H1 (cell line): Measurements from ENCODE around the gene RAB22A. TPM values are rescaled to one million over a fixed set of nuclear protein-coding genes. Genes with fewer than 3 reads are reported as not detected.

ENCODE experiments used
- BCL11A ChIP-seq, 2 experiments: IDR thresholded peaks; one replicate each; pipeline ENCODE4 v1.6.1; 2011; ENCODE audit warnings: low read depth in 2 of 2, low read length in 2 of 2, mild to moderate bottlenecking in 2 of 2
- BRCA1 ChIP-seq: IDR thresholded peaks from 2 replicates; pipeline ENCODE4 v1.6.1; 2012; ENCODE audit warnings: low read depth, low read length, improper control_type of control experiment
- CBX8 ChIP-seq: fragments of 300-800, 300-1000 bp; sonication (generic); IDR thresholded peaks from 2 replicates; pipeline ENCODE4 v1.7.1; 2016; ENCODE audit warnings: low read depth, low read length, borderline replicate concordance
- CREB1 ChIP-seq: IDR thresholded peaks from 2 replicates; pipeline ENCODE4 v1.6.1; 2012; ENCODE audit warnings: inconsistent platforms
- EGR1 ChIP-seq: IDR thresholded peaks from 2 replicates; pipeline ENCODE4 v1.6.1; 2011; ENCODE audit warnings: low read depth, low read length, borderline replicate concordance
- RBBP5 ChIP-seq: IDR thresholded peaks from 2 replicates; pipeline ENCODE4 v1.7.1; 2012; ENCODE audit warnings: low read depth, mild to moderate bottlenecking, inconsistent platforms, low read length, moderate library complexity, borderline replicate concordance
- SUZ12 ChIP-seq: fragments of 200-600 bp; sonication (generic); IDR thresholded peaks from 2 replicates; pipeline ENCODE4 v1.6.1; 2012; ENCODE audit warnings: mild to moderate bottlenecking, inconsistent platforms, low read length, moderate library complexity, mixed read lengths
- polyA plus RNA-seq, 7 experiments: library from polyadenylated mRNA; depleted of rRNA in 3 of 7; stranded (reverse) in 5 of 7; unstranded in 2 of 7; fragments of >200 nt in 5 of 7; fragments of 200-250 nt in 2 of 7; gene quantifications; 1 replicate in 5 of 7; 2 replicates in 1 of 7; 4 replicates in 1 of 7; pipeline versions ENCODE4 v1.2.1 to v1.2.3, GENCODE V29; 2011 to 2013; ENCODE audit warnings: missing spikeins in 2 of 7, mixed read lengths in 2 of 7
- total RNA-seq: library from RNA; stranded (reverse); fragmentation: NEBNext Ultra II Directional; extraction: Animal tissue kit (Norgen Biotek cat#: 25700); gene quantifications from 2 replicates; pipeline ENCODE4 v1.2.1, GENCODE V29; 2021

The RAB22A gene
- total and polyA plus RNA-seq, 2 of the 8 experiments (the other 6 are each of a cell fraction or from before 2014, with no cell fraction given): 3.1 to 6.6 TPM

DNA sequence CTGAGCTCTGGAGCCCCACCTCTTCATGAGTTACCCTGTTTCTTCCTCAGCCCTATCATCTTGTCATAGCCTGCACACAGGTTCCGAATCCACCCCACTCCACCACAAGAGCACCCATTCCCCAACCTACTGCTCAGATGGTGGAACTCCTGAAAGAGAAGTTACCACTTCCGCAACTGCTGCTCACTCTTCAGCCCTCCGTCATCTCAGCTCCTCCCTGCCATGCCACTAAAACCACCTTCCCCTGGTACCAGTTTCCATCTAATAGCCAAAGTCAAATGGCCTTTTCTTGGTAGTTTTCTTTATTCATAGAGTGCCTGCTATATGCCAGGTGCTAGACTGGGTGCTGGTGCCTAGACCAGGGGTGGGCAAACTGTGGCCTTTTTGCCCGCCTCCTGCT is 3.9 kb downstream of the RAB22A start (continued):
- no peak for TF ChIP-seq SUZ12
- TF ChIP-seq EGR1: no peak
- no peak for TF ChIP-seq CREB1
- no peak for TF ChIP-seq RBBP5
- TF ChIP-seq BCL11A (IDR thresholded peaks at IDR 0.05; ENCODE audit: low read depth in 2 of 2, low read length in 2 of 2): no peak
- no peak for TF ChIP-seq BRCA1
- no peak for TF ChIP-seq CBX8
